Activated T-helper 9 cell treated with anti-CD3 and anti-CD28 coated beads, Interleukin-2, amount 50 U/mL, for 16 hours (primary cell): ENCODE measurements around the gene LRRC14B.
"Not testable (repeated sequence)": the region's sequence is repeated elsewhere in the genome, so short reads cannot be mapped to it uniquely, and the experiment has no call there.

Experiments
- DNase-seq: peaks from one replicate; pipeline ENCODE4 v3.0.0-alpha.2; 2020; ENCODE audit warnings: low read depth

LRRC14B gene

DNA sequence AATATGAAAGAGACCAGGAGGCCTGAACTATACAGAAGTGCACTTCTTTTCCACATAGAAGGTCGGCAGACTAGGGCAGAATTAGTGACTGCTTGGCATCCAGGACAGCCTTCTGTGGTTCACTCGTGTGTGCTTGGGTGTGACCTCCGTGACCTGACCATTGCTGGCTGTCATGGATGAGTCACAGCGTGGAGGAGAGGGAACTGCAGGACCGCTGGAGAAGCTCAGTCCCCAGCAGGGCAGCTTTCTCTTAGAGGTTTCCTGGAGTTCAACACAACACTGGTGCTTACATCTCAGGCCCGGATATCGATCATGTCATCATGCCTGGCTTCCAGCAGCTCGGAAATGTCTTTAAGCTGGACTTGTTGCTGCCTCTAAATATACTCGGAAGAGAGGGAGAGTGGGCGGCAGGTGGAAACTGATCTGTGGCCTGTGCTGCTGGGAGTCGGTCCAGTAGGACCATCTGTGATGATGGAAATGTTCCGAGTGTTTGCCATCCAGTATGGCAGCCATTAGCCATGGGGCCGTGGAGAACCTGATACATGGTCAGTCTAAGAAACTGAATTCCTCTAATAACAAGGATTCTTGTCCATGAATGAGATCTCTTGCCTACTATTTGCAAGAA lies 49.9 kb downstream of the LRRC14B start:
- DNase-seq, result not testable (repeated sequence)

GRCh38 chr5:243683-244367 lies 52.5 kb downstream of the LRRC14B start:
- DNase-seq, result not testable (repeated sequence)

DNA sequence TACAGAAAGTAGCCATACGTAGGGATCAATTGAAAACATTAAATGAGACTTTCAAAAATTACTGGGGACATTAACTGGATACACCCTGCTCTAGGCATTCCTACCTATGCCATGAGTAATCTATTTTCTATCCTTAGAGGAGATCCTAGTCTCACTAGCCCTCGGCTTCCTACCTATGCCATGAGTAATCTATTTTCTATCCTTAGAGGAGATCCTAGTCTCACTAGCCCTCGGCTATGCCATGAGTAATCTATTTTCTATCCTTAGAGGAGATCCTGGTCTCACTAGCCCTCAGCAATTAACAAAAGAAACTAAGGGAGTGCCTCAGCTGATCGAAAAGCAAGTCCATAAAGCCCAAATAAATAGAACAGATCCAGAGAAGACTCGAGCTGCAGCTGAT lies 54.4 kb downstream of the LRRC14B start:
- not testable (repeated sequence) for DNase-seq
